Activated T-cell treated with anti-CD3 and anti-CD28 coated beads for 48 hours (primary cell): Measurements from ENCODE around the gene EML5.

ENCODE experiments used
- DNase-seq: peaks from one replicate; pipeline ENCODE4 v3.0.0-alpha.2; 2020; ENCODE audit warnings: low read depth

The EML5 gene

GRCh38 chr14:88614218-88614907 is 178.4 kb downstream of the EML5 start:
- no peak for DNase-seq

DNA sequence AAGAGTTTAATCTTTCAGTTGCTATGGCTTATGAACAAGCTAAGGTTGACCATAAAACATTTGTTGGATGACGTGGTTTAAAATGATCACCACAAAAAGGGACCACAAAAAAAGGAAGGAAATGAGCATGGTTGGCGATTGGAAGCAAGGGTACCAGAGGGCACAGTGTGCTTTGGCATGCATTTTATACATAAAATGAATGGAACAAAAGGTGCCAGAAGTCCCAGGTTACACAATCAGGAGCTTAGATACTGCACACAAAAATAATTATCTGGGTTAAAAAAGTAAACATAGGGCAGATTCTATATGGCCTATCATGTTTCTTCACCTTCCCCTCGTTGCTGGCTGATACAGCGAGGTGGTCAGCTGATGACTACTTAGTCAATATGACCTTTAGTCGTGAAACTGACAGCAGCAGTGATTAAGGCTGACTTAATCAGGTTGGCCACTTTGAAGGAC is 179.2 kb downstream of the EML5 start:
- DNase-seq = no peak

GRCh38 chr14:88612981-88613380 is 179.8 kb downstream of the EML5 start:
- no peak for DNase-seq

DNA sequence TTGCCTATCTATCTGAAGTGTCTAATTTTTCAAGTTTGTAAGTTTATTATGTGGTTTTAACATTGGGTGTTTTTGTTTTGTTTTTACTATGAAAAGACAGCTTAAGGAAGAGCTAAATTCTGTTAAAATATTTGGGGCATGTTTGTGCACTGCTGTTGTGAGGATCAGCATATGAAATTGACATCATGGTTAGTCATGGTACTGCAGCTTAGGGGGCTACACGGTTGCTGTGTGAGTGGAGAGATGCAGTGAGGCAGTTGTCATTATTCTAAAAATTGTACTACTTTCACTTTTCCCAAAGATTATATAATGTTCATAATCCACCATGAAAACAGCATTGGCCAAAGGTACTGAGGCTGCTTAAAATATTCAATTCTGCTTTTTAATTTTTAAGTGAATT is 180.9 kb downstream of the EML5 start:
- no peak for DNase-seq

DNA sequence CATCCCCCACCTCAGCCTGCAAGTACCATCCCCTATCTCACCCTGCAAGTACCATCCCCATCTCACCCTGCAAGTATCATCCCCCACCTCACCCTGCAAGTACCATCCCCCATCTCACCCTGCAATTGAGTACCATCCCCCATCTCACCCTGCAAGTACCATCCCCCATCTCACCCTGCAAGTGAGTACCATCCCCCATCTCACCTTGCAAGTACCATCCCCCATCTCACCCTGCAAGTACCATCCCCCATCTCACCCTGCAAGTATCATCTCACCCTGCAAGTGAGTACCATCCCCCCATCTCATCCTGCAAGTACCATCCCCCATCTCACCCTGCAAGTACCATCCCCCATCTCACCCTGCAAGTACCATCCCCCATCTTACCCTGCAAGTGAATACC is 184.9 kb downstream of the EML5 start:
- no peak for DNase-seq

DNA sequence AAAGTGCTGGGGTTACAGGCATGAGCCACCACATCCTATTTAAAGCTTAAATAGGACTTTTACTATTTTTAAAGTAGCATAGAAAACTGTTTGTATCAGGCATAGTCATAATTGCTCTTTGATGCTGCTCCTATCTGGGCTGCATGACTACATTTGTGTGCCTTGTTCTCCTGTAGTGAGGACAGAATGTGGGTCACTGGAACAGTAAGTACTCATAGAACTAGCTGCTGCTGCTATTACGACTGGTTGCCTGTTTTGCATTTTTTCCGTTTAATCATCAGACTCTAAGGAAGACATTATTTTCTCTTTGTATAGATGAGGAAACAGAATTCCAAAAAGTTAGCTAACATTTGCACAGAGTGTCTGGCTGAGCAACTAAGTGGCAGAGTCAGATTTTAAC is 187.2 kb downstream of the EML5 start:
- no peak for DNase-seq

DNA sequence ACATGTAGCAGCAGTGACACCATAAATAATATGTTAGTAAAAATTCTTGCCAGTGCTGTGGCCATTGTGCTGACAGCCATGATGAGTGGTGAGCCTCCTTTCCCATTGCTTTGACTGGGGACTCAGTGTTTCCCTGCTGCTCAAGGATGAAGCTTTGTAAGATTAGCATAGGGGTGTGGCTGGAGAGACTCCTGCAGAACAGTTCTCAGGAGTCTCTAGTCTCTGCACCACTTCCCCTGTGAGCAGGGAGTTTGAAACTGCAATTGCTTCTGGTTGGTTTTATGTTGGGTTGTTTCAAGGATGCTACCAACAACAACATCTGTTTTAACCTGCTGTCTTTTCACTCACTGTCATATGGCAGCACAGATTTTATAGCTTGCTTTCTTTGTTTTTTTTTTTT is 188.5 kb downstream of the EML5 start:
- DNase-seq = no peak

DNA sequence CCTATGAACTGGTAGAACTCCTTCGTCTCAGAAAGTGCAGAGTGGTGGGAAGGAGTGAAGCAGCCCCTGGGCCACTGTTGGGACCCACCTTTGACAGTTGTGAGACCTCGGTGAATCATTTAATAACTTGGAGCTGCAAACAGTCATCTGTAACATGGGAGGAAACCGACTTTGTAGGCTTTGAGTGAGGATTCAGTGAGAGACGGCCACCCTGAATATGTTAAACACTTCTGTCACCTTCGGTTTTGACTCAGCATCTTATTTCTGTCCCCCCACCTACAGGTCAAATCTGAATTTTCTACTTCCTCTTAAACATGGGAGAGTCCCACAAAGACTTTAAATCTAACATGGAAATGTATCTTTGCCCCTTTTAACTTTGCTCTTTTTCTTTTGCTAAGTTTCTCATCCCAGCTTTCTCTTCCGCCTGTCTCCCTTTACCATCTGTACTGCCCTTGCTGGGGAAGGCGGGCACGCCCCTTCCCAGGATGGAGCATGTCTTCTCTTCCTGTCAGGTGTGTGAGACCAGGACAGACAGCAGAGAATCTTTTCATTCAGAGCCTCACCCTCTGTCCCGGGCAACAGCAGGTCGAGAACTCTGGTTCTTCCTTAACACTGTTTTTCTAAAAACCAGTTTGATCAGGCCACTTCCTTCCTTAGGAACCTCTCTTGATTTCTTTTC is 192.9 kb downstream of the EML5 start:
- DNase-seq = peak; percentile 15

GRCh38 chr14:88599326-88599725 is 193.4 kb downstream of the EML5 start:
- DNase-seq = no peak

GRCh38 chr14:88598097-88598675 is 194.6 kb downstream of the EML5 start:
- DNase-seq = no peak

DNA sequence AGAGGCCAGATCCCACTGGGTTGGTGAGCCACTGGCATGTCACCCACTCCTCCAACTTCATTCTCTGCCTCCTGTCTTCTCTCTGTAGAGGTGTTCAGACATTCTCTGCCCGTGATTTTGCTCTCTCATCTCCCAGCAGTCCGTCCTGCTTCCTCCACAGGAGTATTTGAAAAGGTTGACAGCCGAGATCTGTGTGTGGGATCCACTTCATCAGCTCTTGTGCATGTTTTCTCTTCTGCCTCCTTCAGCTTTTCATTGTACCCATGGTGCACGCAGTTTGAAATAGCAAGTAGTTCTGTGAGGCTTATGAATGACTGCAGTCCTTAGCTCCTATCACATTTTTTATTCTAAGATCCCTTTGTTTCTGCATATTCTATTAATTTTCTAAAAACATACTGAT is 195.2 kb downstream of the EML5 start:
- DNase-seq = no peak

GRCh38 chr14:88597038-88597437 is 195.7 kb downstream of the EML5 start:
- DNase-seq = no peak

DNA sequence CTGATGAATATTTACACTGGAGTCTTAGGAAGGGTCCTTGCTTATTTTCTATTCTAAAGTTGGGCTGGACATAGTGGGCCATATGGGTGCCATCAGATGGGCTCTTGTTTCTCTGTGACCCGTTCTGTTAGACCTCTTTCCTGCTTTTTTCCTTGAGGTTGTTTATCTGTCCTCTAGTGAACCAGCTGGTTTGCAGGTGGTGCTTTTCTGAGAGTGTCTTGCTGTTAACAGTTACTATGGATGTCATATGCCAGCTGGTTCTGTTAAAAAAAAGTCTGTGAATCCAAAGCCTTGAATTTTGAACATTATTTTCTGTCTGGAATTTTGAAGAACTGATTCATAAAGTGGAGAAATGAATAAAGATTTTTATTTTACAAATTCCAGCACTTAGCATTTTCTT is 200.7 kb downstream of the EML5 start:
- no peak for DNase-seq

DNA sequence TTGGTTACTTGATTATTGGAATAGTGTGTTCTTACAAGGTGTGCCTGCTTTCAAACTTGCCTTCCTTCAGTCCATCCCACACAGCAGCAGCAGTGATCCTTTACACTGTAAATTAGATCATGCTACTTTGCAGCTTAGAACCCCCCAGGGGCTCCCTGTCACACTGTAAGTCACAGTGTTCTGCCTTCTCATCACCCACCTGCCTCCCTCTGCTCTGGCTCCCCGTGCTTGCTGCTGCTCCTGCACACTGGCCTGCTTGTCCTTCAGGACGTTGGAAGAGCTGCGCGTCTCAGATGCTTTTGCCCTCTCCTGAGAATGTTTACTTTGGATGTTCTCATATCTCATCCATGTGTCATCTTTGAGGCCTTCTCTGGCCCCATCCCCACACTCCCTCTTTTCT is 202.6 kb downstream of the EML5 start:
- DNase-seq = no peak

DNA sequence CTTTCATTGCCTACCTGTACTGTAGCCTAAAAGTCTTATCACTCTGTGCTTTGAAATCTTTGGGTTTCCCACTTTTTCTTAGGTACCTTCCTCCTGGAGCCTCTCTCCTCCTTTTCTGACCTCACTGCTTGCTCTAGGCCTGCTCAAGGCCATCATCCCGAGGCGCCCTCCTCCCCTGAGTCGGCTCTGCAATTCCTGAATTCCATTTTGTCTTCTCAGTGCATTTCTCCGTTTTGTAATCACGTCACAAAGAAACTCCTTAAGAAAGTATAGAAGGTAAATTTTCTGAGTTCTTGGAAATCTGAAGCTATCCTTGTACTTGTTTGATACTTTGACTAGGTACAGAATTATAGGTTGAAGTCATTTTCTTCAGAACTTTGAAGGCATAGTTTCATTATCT is 204.7 kb downstream of the EML5 start:
- DNase-seq = no peak

GRCh38 chr14:88584451-88584850 is 208.3 kb downstream of the EML5 start:
- no peak for DNase-seq

- no peak for DNase-seq
Observed at GRCh38 chr14:88576222-88576621, 216.5 kb downstream of the EML5 start.

- DNase-seq = no peak
Observed at GRCh38 chr14:88572117-88572516, 220.6 kb downstream of the EML5 start.

DNA sequence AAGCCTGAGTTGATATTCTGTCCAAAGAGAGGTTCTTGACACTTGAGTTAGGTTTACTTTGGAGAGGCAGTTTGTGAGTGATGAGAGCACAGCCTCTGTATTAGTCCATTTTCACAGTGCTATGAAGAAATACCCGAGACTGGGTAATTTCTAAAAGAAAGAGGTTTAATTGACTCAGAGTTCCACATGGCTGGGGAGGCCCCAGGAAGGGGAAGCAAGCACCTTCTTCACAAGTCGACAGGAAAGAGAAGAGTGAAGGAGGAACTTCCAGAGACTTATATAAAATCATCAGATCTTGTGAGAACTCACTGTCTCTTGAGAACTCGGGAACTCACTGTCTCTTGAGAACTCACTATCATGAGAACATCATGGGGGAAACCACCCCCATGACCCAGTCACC is 224.6 kb downstream of the EML5 start:
- DNase-seq = no peak

- DNase-seq = no peak
Observed at GRCh38 chr14:88565427-88565826, 227.3 kb downstream of the EML5 start.

- no peak for DNase-seq
Observed at GRCh38 chr14:88563845-88564244, 228.9 kb downstream of the EML5 start.

DNA sequence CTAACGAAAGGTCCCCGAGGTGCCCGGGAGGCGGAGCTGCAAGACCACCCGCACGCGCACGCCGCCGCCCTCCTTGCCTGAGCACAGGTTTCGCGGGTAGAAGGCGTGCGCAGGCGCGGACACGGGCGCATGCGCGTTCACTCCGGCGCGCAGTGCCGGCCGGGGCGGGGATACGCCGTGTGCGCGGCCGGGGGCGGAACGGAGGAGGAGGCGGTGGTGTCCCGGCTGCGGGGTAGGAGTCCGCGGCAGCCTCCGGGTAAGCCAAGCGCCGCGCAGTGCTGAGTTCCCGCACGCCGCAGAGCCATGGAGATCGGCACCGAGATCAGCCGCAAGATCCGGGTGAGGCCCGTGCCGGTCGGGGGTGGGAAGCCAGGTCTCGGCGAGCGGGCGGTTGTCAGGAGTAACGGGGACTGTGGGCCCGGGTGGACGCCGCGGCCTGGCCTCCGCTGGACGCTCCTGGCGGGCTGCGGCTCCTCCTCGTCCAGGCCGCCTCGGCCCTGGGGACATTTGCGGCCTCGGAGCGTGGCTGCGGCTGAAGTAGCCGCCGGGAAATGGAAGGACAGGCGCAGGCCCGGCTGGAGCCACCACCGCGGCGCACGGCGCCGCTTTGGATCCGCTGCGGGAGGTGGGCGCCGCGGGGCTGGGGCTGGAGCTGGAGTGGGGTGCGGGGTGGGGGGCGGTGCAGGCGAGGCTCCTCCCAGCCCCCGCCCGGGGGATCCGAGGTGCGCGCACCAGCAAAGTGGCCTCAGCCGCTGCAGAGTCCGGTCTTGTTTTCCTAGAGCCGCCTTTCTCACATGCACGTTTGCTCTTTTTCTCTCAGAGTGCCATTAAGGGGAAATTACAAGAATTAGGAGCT is 229.7 kb downstream of the EML5 start, which contains the start of gene ZC3H14:
ZC3H14 (plus strand) TSS at position 207 of the 856 bp plus-strand sequence; CDS start at position 304, 97 bp downstream.
- DNase-seq = peak; percentile 89

DNA sequence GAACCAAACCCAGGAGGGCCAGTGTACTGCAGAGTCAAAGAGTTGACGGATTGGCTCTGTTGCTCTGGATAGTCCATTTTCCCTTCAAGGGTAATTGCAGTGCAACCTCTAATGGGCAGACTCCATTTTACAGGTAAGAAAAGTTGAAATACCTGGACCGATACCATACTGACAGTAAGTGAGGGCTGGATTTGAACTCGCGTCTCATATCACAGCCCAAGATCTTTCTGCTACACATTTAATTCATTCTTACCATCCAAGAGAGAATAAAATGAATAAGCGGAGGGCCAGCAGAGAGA is 230.3 kb downstream of the EML5 start:
- no peak for DNase-seq
